ENCODE data around the gene PSMD8.

Gene PSMD8

GRCh38 chr19:38374332-38375097 lies at the start of gene PSMD8:
Gene PSMD8 (plus strand): TSS chr19:38374571. CDS start chr19:38374602, 31 bp downstream.
- TF ChIP-seq CTCF (IDR thresholded peaks at IDR 0.05; ENCODE audit: extremely low read depth, missing control alignments): peak; percentile 8
- DNase-seq (ENCODE audit: low spot score): peak; percentile 99

- no peak for DNase-seq (ENCODE audit: low spot score)
- no peak for TF ChIP-seq CTCF (IDR thresholded peaks at IDR 0.05; ENCODE audit: extremely low read depth, missing control alignments)
These were observed 47.8 kb upstream of the PSMD8 start for GRCh38 chr19:38326591-38326990.

- DNase-seq (ENCODE audit: low spot score): no peak
- no peak for TF ChIP-seq CTCF (IDR thresholded peaks at IDR 0.05; ENCODE audit: extremely low read depth, missing control alignments)
These were observed 44.7 kb upstream of the PSMD8 start for GRCh38 chr19:38329651-38330050.

- TF ChIP-seq CTCF (IDR thresholded peaks at IDR 0.05; ENCODE audit: extremely low read depth, missing control alignments): no peak
- DNase-seq (ENCODE audit: low spot score): no peak
These were observed 42.6 kb upstream of the PSMD8 start for GRCh38 chr19:38331728-38332127.

GRCh38 chr19:38333245-38333644 lies 41.1 kb upstream of the PSMD8 start:
- no peak for TF ChIP-seq CTCF (IDR thresholded peaks at IDR 0.05; ENCODE audit: extremely low read depth, missing control alignments)

GRCh38 chr19:38335949-38336637 lies 38.3 kb upstream of the PSMD8 start:
- peak; percentile 92 for DNase-seq (ENCODE audit: low spot score)
- no peak for TF ChIP-seq CTCF (IDR thresholded peaks at IDR 0.05; ENCODE audit: extremely low read depth, missing control alignments)

More at GRCh38 chr19:38333245-38333644, 41.1 kb upstream of the PSMD8 start:
- no peak for DNase-seq (ENCODE audit: low spot score)

GRCh38 chr19:38336638-38337359 lies 37.6 kb upstream of the PSMD8 start:
- DNase-seq (ENCODE audit: low spot score): peak; percentile 92
- TF ChIP-seq CTCF (IDR thresholded peaks at IDR 0.05; ENCODE audit: extremely low read depth, missing control alignments): no peak
